Measurements from ENCODE around the gene AGO1. TPM values are rescaled to one million over a fixed set of nuclear protein-coding genes. Genes with fewer than 3 reads are reported as not detected.
A peak's percentile ranks its signal among the peaks of the same experiment; 100 is the strongest.

The AGO1 gene
- total RNA-seq = 10 to 100 TPM; 33.0 to 34.2 TPM

DNA sequence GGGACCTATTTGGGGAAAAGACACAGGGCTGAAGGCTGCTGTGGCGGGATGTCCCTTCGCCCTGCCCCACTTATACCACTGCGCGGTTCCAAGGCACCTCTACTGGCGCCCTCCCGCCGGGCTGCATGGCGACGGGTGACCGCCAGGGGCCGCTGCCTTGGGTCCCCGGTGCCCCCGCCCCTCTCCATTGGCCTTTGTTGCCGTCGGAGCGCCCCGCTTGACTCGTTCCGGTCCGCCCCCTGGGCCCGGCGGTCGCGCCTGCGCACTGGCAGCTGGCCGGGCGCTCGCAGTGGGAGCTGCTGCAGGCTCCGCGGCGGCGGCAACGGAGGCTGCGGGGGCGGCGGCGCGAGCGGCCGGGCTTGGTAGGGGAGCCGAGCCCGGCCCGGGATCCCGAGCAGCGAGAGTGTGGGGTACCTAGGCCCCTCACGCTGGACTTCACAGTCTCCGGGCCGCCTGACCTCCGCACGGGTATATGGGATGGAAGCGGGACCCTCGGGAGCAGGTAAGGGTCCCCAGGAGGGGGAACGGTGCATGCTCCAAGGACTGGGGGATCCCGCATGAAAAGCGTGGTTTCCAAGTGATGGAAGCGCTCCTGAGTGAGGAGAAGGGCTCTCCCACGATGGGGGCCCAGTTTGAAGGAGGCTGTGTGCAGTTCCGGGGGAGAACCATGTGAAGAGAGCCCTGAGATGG is at the start of gene AGO1:
Gene AGO1 (plus strand): TSS at position 265 of the 690 bp plus-strand sequence. CDS start 213 bp downstream, at position 478.
- ATAC-seq = peak; percentile 99
- H3K4me3 Mint-ChIP-seq = peak within 1 kb of the TSS; percentile 91
- POLR2A ChIA-PET = interaction anchor here (2.8 kb wide), 1 partner anchor 48 kb away, joined by 12 read pairs; the partner anchor contains the start of gene AGO3
- peaks cover 43% of the 10 kb centered on the region for H3K4me1 Mint-ChIP-seq (ENCODE audit: low read depth)
- H3K9me3 Mint-ChIP-seq = no peaks in the 10 kb centered on the region
- TF ChIP-seq CTCF (IDR thresholded peaks at IDR 0.05) = peak; percentile 87
- intact Hi-C loops (cut with micrococcal nuclease) = no loop called here
- no peaks in the 10 kb centered on the region for H3K27me3 Mint-ChIP-seq
- peak; percentile 96 for DNase-seq
- H3K36me3 Mint-ChIP-seq (ENCODE audit: low read depth) = no peaks in the 10 kb centered on the region
- peak within 1 kb of the TSS; percentile 85 for H3K27ac Mint-ChIP-seq
- CTCF ChIA-PET = interaction anchor here (0.6 to 2.2 kb wide), 21 partner anchors 9 to 268 kb away, joined by 3 to 19 read pairs (median 4); partner anchors contain the start of gene AGO3

GRCh38 chr1:35833395-35833794 is 49.6 kb upstream of the AGO1 start:
- ATAC-seq (no peak), DNase-seq (no peak)
- ChIA-PET CTCF (interaction anchor here (0.8 kb wide), 1 partner anchor 41 kb away, joined by 3 read pairs; no protein-coding TSS in a partner anchor), POLR2A (interaction anchor here (0.6 to 0.7 kb wide), 2 partner anchors 109 to 1286 kb away, joined by 3 read pairs; no protein-coding TSS in a partner anchor)
- Mint-ChIP-seq H3K27me3 (no peaks in the 10 kb centered on the region), H3K9me3 (no peaks in the 10 kb centered on the region), H3K36me3 (ENCODE audit: low read depth) (peaks cover 12% of the 10 kb centered on the region), H3K27ac (no peak overlapping the region), H3K4me1 (ENCODE audit: low read depth) (no peaks in the 10 kb centered on the region), H3K4me3 (no peak overlapping the region)
- no peak for TF ChIP-seq CTCF (IDR thresholded peaks at IDR 0.05)
- intact Hi-C loops (cut with micrococcal nuclease) = no loop called here

DNA sequence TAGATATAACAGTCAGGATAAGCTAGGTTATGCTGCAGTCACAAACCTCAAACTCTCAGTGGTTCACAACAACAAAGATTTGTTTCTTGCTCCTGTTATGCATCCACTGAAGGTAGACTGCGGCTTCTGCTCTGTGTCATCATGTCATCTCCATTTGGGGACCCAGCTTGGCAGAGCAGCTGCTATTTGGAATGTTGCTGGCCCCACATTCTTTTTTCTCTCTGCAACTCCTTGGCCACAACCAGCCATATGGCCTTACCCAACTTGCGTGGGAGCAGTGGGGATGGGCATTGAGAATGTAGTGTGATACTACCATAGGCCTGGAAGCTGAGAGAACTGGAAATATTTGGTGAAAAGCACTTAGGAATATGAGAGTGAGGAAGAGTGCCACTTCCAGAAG is 48.8 kb upstream of the AGO1 start:
- DNase-seq = no peak
- Mint-ChIP-seq H3K27me3 (no peaks in the 10 kb centered on the region), H3K27ac (no peak overlapping the region), H3K36me3 (ENCODE audit: low read depth) (peaks cover 11% of the 10 kb centered on the region), H3K4me3 (no peak overlapping the region), H3K9me3 (no peaks in the 10 kb centered on the region), H3K4me1 (ENCODE audit: low read depth) (no peaks in the 10 kb centered on the region)
- POLR2A ChIA-PET = no interaction called here
- no peak for ATAC-seq
- CTCF ChIA-PET = interaction anchor here (0.8 to 1.0 kb wide), 2 partner anchors 32 to 40 kb away, joined by 3 read pairs; no protein-coding TSS in a partner anchor
- TF ChIP-seq CTCF (IDR thresholded peaks at IDR 0.05) = no peak
- intact Hi-C loops (cut with micrococcal nuclease) = no loop called here

DNA sequence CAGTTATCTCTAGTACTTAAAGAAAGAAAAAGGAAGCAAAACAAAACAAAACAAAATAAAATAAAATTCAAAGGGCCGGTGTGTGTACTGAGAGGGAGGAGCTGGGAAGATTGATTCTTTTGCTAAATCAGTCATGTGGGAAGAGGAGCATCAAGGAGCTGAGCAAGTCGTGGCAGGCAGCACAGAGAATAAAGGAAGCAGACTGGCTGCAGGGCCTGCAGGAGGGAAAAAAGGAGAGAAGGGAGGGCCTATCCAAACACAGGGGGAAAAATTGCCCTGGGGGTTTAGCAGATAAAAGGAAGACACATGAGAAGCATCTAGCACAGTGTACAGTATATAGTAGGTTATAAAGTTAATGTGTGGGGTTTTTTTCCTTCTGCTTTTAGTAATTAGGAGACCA is 47.6 kb upstream of the AGO1 start:
- CTCF ChIA-PET = no interaction called here
- POLR2A ChIA-PET = interaction anchor here (1.5 kb wide), 1 partner anchor 16 kb away, joined by 3 read pairs; no protein-coding TSS in a partner anchor
- no peaks in the 10 kb centered on the region for H3K27me3 Mint-ChIP-seq

More for the DNA sequence above, 47.6 kb upstream of the AGO1 start:
- H3K4me3 Mint-ChIP-seq = no peak overlapping the region
- no peaks in the 10 kb centered on the region for H3K9me3 Mint-ChIP-seq
- no peaks in the 10 kb centered on the region for H3K4me1 Mint-ChIP-seq (ENCODE audit: low read depth)
- H3K36me3 Mint-ChIP-seq (ENCODE audit: low read depth) = peaks cover 11% of the 10 kb centered on the region
- H3K27ac Mint-ChIP-seq = no peak overlapping the region
- TF ChIP-seq CTCF (IDR thresholded peaks at IDR 0.05) = no peak
- DNase-seq = no peak
- ATAC-seq = no peak
- intact Hi-C loops (cut with micrococcal nuclease) = no loop called here
